Fibroblast of pulmonary artery (primary cell): ENCODE results near the gene TRIM17.
A peak's percentile ranks its signal among the peaks of the same experiment; 100 is the strongest.

ENCODE experiments used
- DNase-seq: peaks from one replicate; pipeline ENCODE4 v3.0.0-alpha.2; 2010; ENCODE audit warnings: low read depth
- H3K4me3 ChIP-seq: replicated peaks from 2 replicates; pipeline ENCODE4 v1.5.1; 2011; ENCODE audit warnings: low read depth, mild to moderate bottlenecking, control low read depth, low read length, moderate library complexity
- CTCF ChIP-seq: IDR thresholded peaks from 2 replicates; pipeline ENCODE4 v1.5.1; 2011; ENCODE audit warnings: mild to moderate bottlenecking, control low read depth, low read length, inconsistent platforms; ENCODE audit errors: missing control alignments

Gene TRIM17

DNA sequence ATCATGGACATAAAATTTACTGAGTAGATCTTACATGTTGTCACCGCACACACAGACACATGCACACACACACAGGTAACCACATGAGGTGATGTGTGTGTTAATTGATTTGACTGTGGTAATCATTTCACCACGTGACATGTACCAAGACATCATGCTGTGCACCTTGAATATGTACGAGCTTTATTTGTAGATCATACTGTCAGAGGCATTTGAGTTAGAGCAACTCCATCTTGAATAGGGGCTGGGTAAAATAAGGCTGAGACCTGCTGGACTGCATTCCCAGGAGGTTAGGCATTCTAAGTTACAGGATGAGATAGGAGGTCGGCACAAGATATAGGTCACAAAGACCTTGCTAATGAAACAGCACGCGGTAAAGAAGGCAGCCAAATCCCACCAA lies 31.7 kb upstream of the TRIM17 start:
- DNase-seq, result no peak
- no peak overlapping the region for H3K4me3 ChIP-seq
- TF ChIP-seq CTCF, result no peak

GRCh38 chr1:228446852-228447251 lies 30.2 kb upstream of the TRIM17 start:
- TF ChIP-seq CTCF, result no peak
- H3K4me3 ChIP-seq, result no peak overlapping the region
- no peak for DNase-seq

GRCh38 chr1:228445843-228446650 lies 29.4 kb upstream of the TRIM17 start:
- H3K4me3 ChIP-seq, result peak overlapping the region; percentile 44
- DNase-seq, result peak; percentile 69
- TF ChIP-seq CTCF, result no peak

GRCh38 chr1:228445490-228445842 lies 28.8 kb upstream of the TRIM17 start:
- DNase-seq, result no peak
- peak overlapping the region; percentile 44 for H3K4me3 ChIP-seq
- no peak for TF ChIP-seq CTCF

DNA sequence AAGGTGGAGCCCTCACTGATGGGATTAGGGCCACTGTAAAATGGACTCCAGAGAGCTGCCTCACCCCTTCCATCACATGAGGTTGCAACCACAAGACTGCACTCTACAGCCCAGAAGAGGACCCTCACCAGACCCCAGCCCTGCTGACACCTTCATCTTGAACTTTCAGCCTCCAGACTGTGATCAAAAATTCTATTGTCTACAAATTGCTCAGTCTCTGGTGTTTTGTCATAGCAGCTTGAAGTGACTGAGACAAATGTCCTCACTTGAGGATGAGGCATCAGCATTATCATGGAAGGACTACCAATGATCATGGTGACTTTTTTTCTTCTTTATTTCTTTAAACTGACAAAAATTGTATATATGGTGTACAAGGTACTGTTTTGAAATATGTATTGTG lies 26.7 kb upstream of the TRIM17 start:
- no peak for TF ChIP-seq CTCF
- no peak for DNase-seq
- no peak overlapping the region for H3K4me3 ChIP-seq

- H3K4me3 ChIP-seq, result no peak overlapping the region
- no peak for TF ChIP-seq CTCF
- no peak for DNase-seq
Observed at GRCh38 chr1:228440761-228441500, 24.3 kb upstream of the TRIM17 start.
